HepG2 (cell line): ENCODE data around the gene SMOC1. TPM values are rescaled to one million over a fixed set of nuclear protein-coding genes. Genes with fewer than 3 reads are reported as not detected.

Experiments used
- ATAC-seq: fragments of 200-7000 bp; cut with Tn5 transposase; 3 replicates; pipeline ENCODE4 v1.9.1; 2020; ENCODE audit warnings: mild to moderate bottlenecking, moderate library complexity
- BruUV-seq: library from RNA; stranded (reverse); fragments of 400-500 nt; replicated peaks from 2 replicates; lab custom pipeline; 2021; lab: Mats Ljungman, UMichigan
- CTCF ChIA-PET: fragments of 300-600 bp; formaldehyde crosslinking; extraction: SDS; loops from one replicate; lab custom pipeline; 2021; ENCODE audit warnings: low total read pairs, inconsistent platforms, low intra/inter-chr PET ratio; lab: Yijun Ruan, JAX
- POLR2A ChIA-PET: fragments of 350-600 bp; sonication (Branson Sonifier 250); formaldehyde crosslinking; loops from one replicate; lab custom pipeline; 2020; ENCODE audit warnings: antibody characterized with exemption, inconsistent platforms; lab: Yijun Ruan, JAX
- DNase-seq: peaks from one replicate; pipeline ENCODE4 v3.0.0-alpha.2; 2015; ENCODE audit warnings: low spot score
- FAIRE-seq: peaks from 3 replicates; lab custom pipeline; 2011; peaks lifted over from hg19 to GRCh38; lab: Jason Lieb, UNC
- H2AFZ ChIP-seq: one replicate; pipeline ENCODE4 v1.6.1; 2011; ENCODE audit warnings: low read length, inconsistent platforms
- H3K27ac ChIP-seq: fragments of 300-600 bp; 3 replicates; pipeline ENCODE4 v1.8.0; 2011; ENCODE audit warnings: mixed run types, mild to moderate bottlenecking, mixed read lengths, low read length, inconsistent platforms; ENCODE audit not compliant: insufficient read depth; ENCODE audit errors: extremely low read length
- H3K27me3 ChIP-seq, 2 experiments: fragments of 200-600 bp in 1 of 2; 2 replicates in 1 of 2; 3 replicates in 1 of 2; pipeline versions ENCODE4 v1.6.0 to v1.8.0; 2011; ENCODE audit warnings: low read length in 2 of 2, mild to moderate bottlenecking in 2 of 2, moderate library complexity in 2 of 2, inconsistent platforms in 1 of 2; ENCODE audit not compliant: insufficient read depth in 2 of 2, control insufficient read depth in 1 of 2
- H3K36me3 ChIP-seq, 2 experiments: fragments of 200-600 bp in 1 of 2; replicated peaks in 1 of 2; 2 replicates in 1 of 2; 3 replicates in 1 of 2; pipeline versions ENCODE4 v1.5.1 to v1.8.0; 2011; ENCODE audit warnings: low read length in 2 of 2, inconsistent platforms in 1 of 2; ENCODE audit not compliant: insufficient read depth in 2 of 2, control insufficient read depth in 1 of 2
- H3K4me1 ChIP-seq: 2 replicates; pipeline ENCODE4 v1.5.1; 2012; ENCODE audit warnings: low read length, inconsistent platforms; ENCODE audit not compliant: insufficient read depth
- H3K4me2 ChIP-seq: 2 replicates; pipeline ENCODE4 v1.6.0; 2011; ENCODE audit warnings: low read depth, low read length, inconsistent platforms
- H3K4me3 ChIP-seq, 3 experiments: fragments of 200-600 bp in 1 of 3; sonication (generic), shearing (Covaris generic) in 1 of 3; replicated peaks in 1 of 3; 2 replicates each; pipeline ENCODE4 v1.5.1; 2011 to 2016; ENCODE audit warnings: low read length in 3 of 3, inconsistent platforms in 2 of 3, low read depth in 2 of 3, mild to moderate bottlenecking in 2 of 3, control low read depth in 1 of 3, mixed read lengths in 1 of 3; ENCODE audit not compliant: insufficient read depth in 1 of 3
- H3K79me2 ChIP-seq: one replicate; pipeline ENCODE4 v1.6.1; 2011; ENCODE audit warnings: low read length, inconsistent platforms; ENCODE audit not compliant: insufficient read depth
- H3K9ac ChIP-seq: 2 replicates; pipeline ENCODE4 v1.6.0; 2011; ENCODE audit warnings: mild to moderate bottlenecking, low read depth, low read length, inconsistent platforms; ENCODE audit not compliant: insufficient read depth
- H3K9me3 ChIP-seq: 2 replicates; pipeline ENCODE4 v1.5.1; 2012; ENCODE audit warnings: mild to moderate bottlenecking, low read length
- H4K20me1 ChIP-seq: 2 replicates; pipeline ENCODE4 v1.6.0; 2011; ENCODE audit warnings: inconsistent platforms, mild to moderate bottlenecking, low read length, moderate library complexity; ENCODE audit not compliant: insufficient read depth
- NFE2L2 ChIP-seq: fragments of 150-350 bp; IDR thresholded peaks from 2 replicates; pipeline ENCODE4 v1.6.1; 2014; ENCODE audit warnings: low read length
- TARDBP ChIP-seq: sonication (generic); formaldehyde crosslinking; IDR thresholded peaks from 2 replicates; pipeline ENCODE4 v1.8.0; 2022; ENCODE audit warnings: mild to moderate bottlenecking, missing genetic modification reagents
- TEAD3 ChIP-seq: optimal IDR thresholded peaks from 2 replicates; pipeline ENCODE3; 2016; ENCODE audit warnings: borderline replicate concordance
- ZNF747 ChIP-seq: sonication (generic); formaldehyde crosslinking; IDR thresholded peaks from 2 replicates; pipeline ENCODE4 v1.8.1; 2023; ENCODE audit warnings: missing genetic modification reagents, mild to moderate bottlenecking, borderline replicate concordance
- WGBS: methylation state at CpG from one replicate; pipeline ENCODE4 v1.1.6; 2017; ENCODE audit warnings: low lambda C conversion rate; 5-methylcytosine and 5-hydroxymethylcytosine counted together
- in situ Hi-C: cut with HindIII; loops from 2 replicates; pipeline ENCODE4 v1.10.0; 2017; ENCODE audit warnings: low pct_unique_long_range_greater_than_20kb; ENCODE audit not compliant: extremely low pct_ligation_motif_present
- intact Hi-C: fragments of 100-400 bp; cut with micrococcal nuclease; formaldehyde crosslinking; loops from one replicate; pipeline ENCODE4 v1.10.0; 2022; ENCODE audit not compliant: unreplicated experiment
- polyA plus RNA-seq, 8 experiments: library from polyadenylated mRNA; depleted of rRNA in 3 of 8; stranded (reverse) in 7 of 8; unstranded in 1 of 8; fragments of >200 nt; fragmentation: Illumina TruSeq in 4 of 8; extraction: Trizol in 4 of 8; gene quantifications; 2 replicates each; pipeline versions ENCODE4 v1.2.1 to v1.2.3, GENCODE V29; 2011 to 2016; ENCODE audit warnings: low read depth in 4 of 8, missing spikeins in 1 of 8, mixed read lengths in 1 of 8; ENCODE audit not compliant: insufficient read depth in 1 of 8
- total RNA-seq, 5 experiments: library from RNA; depleted of rRNA; stranded (reverse); fragments of >200 nt; fragmentation: Illumina TruSeq; extraction: Trizol; gene quantifications; 2 replicates each; pipeline ENCODE4 v1.2.3, GENCODE V29; 2016; ENCODE audit warnings: low read depth in 1 of 5
- TF ChIP-seq, protein P1 (sequence below): sonication (generic); formaldehyde crosslinking; IDR thresholded peaks from 2 replicates; pipeline ENCODE4 v1.9.0; 2021; ENCODE audit warnings: missing genetic modification reagents, borderline replicate concordance

SMOC1 gene
- total and polyA plus RNA-seq, 2 of the 13 experiments (the other 11 are each of a cell fraction or from before 2014, with no cell fraction given) = 17.8 to 35.6 TPM

DNA sequence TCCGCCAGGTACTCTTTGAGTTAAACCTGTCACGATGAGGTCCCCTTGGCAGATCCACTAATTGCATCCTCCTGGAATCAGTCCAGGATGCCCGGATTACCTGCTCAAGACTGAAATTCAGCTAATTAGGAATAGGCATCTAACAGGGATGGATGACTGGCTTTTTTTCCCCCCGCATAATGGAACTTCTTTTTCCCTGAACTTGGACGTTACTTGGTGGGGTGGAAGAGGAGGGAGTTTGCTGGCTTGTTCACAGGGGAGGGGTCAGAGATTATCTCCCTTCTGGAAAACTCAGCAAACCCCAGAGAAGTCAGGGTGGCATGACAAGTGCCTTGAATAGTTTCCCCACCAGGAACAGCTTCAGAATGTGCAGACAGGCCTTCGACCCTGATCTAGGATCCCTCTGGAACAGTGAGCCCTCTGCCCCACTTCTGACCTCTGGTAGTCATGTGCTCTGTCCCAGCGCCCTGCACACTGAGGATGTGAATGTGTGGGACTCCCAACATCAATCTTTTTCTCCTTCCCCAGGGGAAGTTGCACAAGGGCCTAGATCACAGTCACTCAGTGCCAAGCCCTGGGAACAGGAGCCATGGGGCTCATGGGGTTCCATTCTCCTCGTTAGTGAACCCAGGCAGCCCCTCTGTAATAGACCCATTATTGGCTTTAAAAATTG lies 142.5 kb downstream of the SMOC1 start:
- FAIRE-seq = no peak
- Histone ChIP-seq H3K27ac (no peak overlapping the region), H3K4me3 (no peak overlapping the region), H3K79me2 (no peaks in the 10 kb centered on the region), H2AFZ (no peak overlapping the region), H3K27me3 (no peaks in the 10 kb centered on the region), H3K9me3 (no peaks in the 10 kb centered on the region), H3K4me1 (no peaks in the 10 kb centered on the region), H3K4me2 (no peak overlapping the region), H3K9ac (no peak overlapping the region), H4K20me1 (no peaks in the 10 kb centered on the region), H3K36me3 (peaks cover 14 to 30% of the 10 kb centered on the region in 2 experiments)
- ChIA-PET CTCF (no interaction called here), POLR2A (no interaction called here)
- BruUV-seq = no TSS peak
- TF ChIP-seq, protein P1, sequence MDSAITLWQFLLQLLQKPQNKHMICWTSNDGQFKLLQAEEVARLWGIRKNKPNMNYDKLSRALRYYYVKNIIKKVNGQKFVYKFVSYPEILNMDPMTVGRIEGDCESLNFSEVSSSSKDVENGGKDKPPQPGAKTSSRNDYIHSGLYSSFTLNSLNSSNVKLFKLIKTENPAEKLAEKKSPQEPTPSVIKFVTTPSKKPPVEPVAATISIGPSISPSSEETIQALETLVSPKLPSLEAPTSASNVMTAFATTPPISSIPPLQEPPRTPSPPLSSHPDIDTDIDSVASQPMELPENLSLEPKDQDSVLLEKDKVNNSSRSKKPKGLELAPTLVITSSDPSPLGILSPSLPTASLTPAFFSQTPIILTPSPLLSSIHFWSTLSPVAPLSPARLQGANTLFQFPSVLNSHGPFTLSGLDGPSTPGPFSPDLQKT (CRISPR knock-in tag) = no peak
- TF ChIP-seq TEAD3 (CRISPR knock-in tag) (no peak), NFE2L2 (0 out of 2 replicates have a peak, but pooled peaks have one; percentile 10)
- no peak for ATAC-seq
- WGBS = 92% methylated on average over 8 of the region's 8 CpGs
- no peak for DNase-seq
- in situ Hi-C loops = loop anchor here (25.0 kb wide), 1 partner anchor 434 kb away; no protein-coding TSS in a partner anchor
- intact Hi-C loops = no loop called here

DNA sequence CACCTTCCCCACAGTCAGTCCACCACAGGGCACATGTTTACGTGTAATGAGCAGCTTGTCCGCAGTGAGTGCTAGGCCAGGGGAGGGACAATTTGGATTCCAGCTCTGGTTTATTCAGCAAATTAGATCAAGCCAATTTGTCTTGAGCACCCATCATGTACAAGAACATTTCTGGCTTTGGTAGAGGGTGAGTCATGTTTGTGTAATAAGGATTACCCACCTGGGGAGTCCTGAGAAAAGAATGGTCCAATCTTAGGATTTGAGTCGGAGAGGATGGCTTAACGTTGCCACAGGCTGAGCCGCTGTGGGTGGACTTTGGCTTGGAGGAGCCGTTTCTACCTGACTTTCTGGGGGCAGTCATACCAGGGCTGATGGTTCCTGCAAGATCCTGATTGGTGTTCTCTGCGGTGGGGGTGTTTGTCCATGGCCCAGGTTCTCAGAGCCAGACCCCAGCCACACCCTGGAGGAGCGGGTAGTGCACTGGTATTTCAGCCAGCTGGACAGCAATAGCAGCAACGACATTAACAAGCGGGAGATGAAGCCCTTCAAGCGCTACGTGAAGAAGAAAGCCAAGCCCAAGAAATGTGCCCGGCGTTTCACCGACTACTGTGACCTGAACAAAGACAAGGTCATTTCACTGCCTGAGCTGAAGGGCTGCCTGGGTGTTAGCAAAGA lies 143.7 kb downstream of the SMOC1 start:
- Histone ChIP-seq H3K4me3 (no peak overlapping the region), H2AFZ (no peak overlapping the region), H3K9me3 (no peaks in the 10 kb centered on the region), H3K27ac (no peak overlapping the region), H3K9ac (no peak overlapping the region), H3K79me2 (no peaks in the 10 kb centered on the region), H3K4me1 (no peaks in the 10 kb centered on the region), H3K27me3 (no peaks in the 10 kb centered on the region), H3K36me3 (peaks cover 16 to 27% of the 10 kb centered on the region in 2 experiments), H4K20me1 (no peaks in the 10 kb centered on the region), H3K4me2 (no peak overlapping the region)
- 96% methylated on average over 11 of the region's 15 CpGs for WGBS
- no peak for FAIRE-seq
- no peak for DNase-seq
- ChIA-PET CTCF (no interaction called here), POLR2A (no interaction called here)
- ATAC-seq = no peak
- in situ Hi-C loops (loop anchor here (25.0 kb wide), 1 partner anchor 436 kb away; no protein-coding TSS in a partner anchor), intact Hi-C loops (no loop called here)
- no TSS peak for BruUV-seq
- TF ChIP-seq ZNF747 (no peak), TARDBP (CRISPR knock-in tag) (no peak)
